ENCODE results near the gene RAB26. TPM values are rescaled to one million over a fixed set of nuclear protein-coding genes. Genes with fewer than 3 reads are reported as not detected.
"Not testable (repeated sequence)": the region's sequence is repeated elsewhere in the genome, so short reads cannot be mapped to it uniquely, and the experiment has no call there.

Gene RAB26
- total RNA-seq, 1 donor from 2014 or later, result 292 TPM

DNA sequence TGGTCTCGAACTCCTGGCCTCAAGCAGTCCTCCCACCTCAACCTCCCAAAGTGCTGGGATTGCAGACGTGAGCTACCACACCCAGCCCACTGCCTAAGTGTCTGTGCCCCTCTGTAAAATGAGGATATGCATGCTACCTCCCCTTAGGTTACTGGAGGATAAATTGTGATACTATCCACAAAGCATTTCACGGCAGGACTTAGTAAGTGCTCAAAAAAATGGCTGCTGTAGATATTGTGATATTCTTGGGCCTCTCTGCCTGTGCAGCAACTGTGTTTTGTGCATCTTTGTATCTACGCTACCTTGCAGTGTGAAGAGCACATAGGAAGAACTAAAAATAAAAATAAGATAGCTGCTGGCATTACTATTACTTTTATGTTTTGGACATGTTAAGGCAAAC, 49.9 kb downstream of the RAB26 start:
- DNase-seq, result no peak
- Mint-ChIP-seq H3K36me3 (ENCODE audit: unreplicated experiment) (peaks cover 5% of the 10 kb centered on the region), H3K9me3 (ENCODE audit: unreplicated experiment) (peaks cover 2% of the 10 kb centered on the region), H3K27me3 (ENCODE audit: unreplicated experiment) (peaks cover 25% of the 10 kb centered on the region), H3K4me1 (ENCODE audit: low read depth, unreplicated experiment) (no peaks in the 10 kb centered on the region), H3K27ac (ENCODE audit: unreplicated experiment) (no peak overlapping the region), H3K4me3 (ENCODE audit: unreplicated experiment) (no peak overlapping the region)
- TF ChIP-seq, protein P1, sequence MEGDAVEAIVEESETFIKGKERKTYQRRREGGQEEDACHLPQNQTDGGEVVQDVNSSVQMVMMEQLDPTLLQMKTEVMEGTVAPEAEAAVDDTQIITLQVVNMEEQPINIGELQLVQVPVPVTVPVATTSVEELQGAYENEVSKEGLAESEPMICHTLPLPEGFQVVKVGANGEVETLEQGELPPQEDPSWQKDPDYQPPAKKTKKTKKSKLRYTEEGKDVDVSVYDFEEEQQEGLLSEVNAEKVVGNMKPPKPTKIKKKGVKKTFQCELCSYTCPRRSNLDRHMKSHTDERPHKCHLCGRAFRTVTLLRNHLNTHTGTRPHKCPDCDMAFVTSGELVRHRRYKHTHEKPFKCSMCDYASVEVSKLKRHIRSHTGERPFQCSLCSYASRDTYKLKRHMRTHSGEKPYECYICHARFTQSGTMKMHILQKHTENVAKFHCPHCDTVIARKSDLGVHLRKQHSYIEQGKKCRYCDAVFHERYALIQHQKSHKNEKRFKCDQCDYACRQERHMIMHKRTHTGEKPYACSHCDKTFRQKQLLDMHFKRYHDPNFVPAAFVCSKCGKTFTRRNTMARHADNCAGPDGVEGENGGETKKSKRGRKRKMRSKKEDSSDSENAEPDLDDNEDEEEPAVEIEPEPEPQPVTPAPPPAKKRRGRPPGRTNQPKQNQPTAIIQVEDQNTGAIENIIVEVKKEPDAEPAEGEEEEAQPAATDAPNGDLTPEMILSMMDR (IDR thresholded peaks at IDR 0.05; ENCODE audit: partially characterized antibody, unreplicated experiment), result no peak

DNA sequence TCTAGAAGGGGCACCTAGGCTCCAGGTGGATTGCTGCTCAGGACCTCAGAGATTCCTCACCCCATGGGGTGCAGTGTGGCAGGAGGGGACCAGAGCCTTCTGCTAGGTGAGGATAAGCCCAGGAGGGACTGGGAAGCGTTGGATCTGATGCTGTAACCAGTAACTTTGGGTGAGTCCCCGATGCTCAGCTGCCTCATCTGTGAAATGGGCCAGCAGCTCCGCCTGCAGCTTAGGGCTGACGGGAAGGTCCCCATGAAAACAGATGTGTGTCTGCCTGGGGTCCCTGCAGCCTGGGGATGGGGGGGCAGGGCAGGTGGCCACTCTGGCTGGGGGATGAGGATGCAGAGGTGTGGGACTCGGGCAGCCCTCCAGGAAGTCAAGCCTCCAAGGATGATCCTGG, 50.7 kb downstream of the RAB26 start:
- H3K9me3 Mint-ChIP-seq (ENCODE audit: unreplicated experiment), result peaks cover 5% of the 10 kb centered on the region
- no peak for DNase-seq
- peaks cover 25% of the 10 kb centered on the region for H3K27me3 Mint-ChIP-seq (ENCODE audit: unreplicated experiment)
- no peak overlapping the region for H3K4me3 Mint-ChIP-seq (ENCODE audit: unreplicated experiment)
- H3K4me1 Mint-ChIP-seq (ENCODE audit: low read depth, unreplicated experiment), result no peaks in the 10 kb centered on the region
- TF ChIP-seq, protein P1 (IDR thresholded peaks at IDR 0.05; ENCODE audit: partially characterized antibody, unreplicated experiment), result no peak
- H3K27ac Mint-ChIP-seq (ENCODE audit: unreplicated experiment), result no peak overlapping the region
- H3K36me3 Mint-ChIP-seq (ENCODE audit: unreplicated experiment), result peaks cover 5% of the 10 kb centered on the region

DNA sequence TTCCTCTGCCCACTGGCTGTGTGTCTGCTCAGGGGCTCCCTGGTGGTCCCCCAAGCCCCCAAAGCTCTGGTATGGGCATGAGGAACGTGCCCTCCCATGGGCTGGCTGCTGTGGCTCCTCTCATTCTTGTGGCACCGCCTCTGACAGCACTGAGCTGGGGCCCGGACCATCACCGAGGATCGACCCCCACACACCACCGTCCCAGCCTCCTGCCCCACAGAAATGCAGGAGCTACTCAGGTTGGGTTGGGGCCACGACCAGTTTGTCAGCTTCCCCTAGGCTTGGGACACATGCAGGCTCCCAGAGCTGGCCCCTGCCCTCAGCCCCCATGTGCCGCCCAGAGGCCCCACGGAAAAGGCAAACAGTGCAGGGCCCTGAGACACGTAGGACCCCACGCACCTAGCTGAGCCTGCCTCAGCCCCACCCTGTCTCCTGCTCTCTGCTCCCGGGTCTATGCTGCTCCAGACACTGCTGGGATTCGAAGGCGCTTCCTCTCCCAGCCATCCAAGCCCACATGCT, 51.3 kb downstream of the RAB26 start:
- H3K27me3 Mint-ChIP-seq (ENCODE audit: unreplicated experiment), result peaks cover 21% of the 10 kb centered on the region
- no peak overlapping the region for H3K27ac Mint-ChIP-seq (ENCODE audit: unreplicated experiment)
- no peak overlapping the region for H3K4me3 Mint-ChIP-seq (ENCODE audit: unreplicated experiment)

DNA sequence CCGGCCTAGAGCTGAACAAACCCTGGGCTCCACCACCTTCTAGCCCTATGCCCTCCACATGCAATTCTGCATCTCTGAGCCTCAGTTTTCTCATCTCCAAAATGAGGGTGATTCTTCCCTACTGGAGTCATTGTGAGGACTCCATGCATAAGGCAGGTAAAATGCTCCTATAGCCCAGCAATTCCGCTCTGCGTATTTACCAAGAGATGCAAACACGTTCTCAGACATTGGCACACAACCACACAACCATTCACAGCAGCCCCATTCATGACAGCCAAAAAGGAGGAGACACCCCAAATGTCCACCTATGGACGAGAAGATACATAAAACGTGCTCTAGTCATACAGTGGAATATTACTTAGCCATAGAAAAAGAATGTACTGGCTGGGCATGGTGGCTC, 51.9 kb downstream of the RAB26 start:
- no peak overlapping the region for H3K4me3 Mint-ChIP-seq (ENCODE audit: unreplicated experiment)
- H3K9me3 Mint-ChIP-seq (ENCODE audit: unreplicated experiment), result peaks cover 8% of the 10 kb centered on the region
- peaks cover 5% of the 10 kb centered on the region for H3K36me3 Mint-ChIP-seq (ENCODE audit: unreplicated experiment)
- TF ChIP-seq, protein P1 (IDR thresholded peaks at IDR 0.05; ENCODE audit: partially characterized antibody, unreplicated experiment), result no peak
- no peak for DNase-seq
- H3K4me1 Mint-ChIP-seq (ENCODE audit: low read depth, unreplicated experiment), result peaks cover 2% of the 10 kb centered on the region
- peaks cover 20% of the 10 kb centered on the region for H3K27me3 Mint-ChIP-seq (ENCODE audit: unreplicated experiment)
- no peak overlapping the region for H3K27ac Mint-ChIP-seq (ENCODE audit: unreplicated experiment)

More for the DNA sequence above, 51.3 kb downstream of the RAB26 start:
- H3K9me3 Mint-ChIP-seq (ENCODE audit: unreplicated experiment), result peaks cover 8% of the 10 kb centered on the region
- no peak for DNase-seq
- peaks cover 5% of the 10 kb centered on the region for H3K36me3 Mint-ChIP-seq (ENCODE audit: unreplicated experiment)
- TF ChIP-seq, protein P1 (IDR thresholded peaks at IDR 0.05; ENCODE audit: partially characterized antibody, unreplicated experiment), result no peak
- peaks cover 2% of the 10 kb centered on the region for H3K4me1 Mint-ChIP-seq (ENCODE audit: low read depth, unreplicated experiment)

DNA sequence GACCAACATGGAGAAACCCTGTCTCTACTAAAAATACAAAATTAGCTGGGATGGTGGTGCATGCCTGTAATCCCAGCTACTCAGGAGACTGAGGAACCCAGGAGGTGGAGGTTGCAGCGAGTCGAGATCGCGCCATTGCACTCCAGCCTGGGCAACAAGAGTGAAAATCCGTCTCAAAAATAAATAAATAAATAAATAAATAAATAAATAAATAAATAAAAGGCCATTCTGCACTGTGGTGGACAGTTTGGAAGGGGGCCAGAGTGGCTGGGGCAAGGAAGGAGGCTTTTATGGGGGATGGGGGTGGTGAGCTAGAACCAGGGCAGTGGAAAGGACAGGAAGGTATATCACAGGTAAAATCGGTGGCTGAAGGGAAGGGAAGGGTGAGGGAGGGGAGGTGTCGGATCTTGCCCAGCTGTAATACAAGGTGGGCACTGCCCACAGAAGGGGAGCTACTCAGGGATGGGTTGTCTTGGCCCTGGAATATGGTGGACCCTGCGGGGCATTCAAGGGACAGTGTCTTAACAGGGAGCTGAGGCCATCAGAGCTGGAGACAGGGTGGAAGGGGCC, 54.8 kb downstream of the RAB26 start:
- Mint-ChIP-seq H3K9me3 (ENCODE audit: unreplicated experiment) (peaks cover 15% of the 10 kb centered on the region), H3K4me3 (ENCODE audit: unreplicated experiment) (peak overlapping the region; percentile 49), H3K27me3 (ENCODE audit: unreplicated experiment) (peaks cover 22% of the 10 kb centered on the region)
- H3K27ac Mint-ChIP-seq (ENCODE audit: unreplicated experiment); H3K4me1 Mint-ChIP-seq (ENCODE audit: low read depth, unreplicated experiment); DNase-seq; H3K36me3 Mint-ChIP-seq (ENCODE audit: unreplicated experiment): not testable (repeated sequence)

Small RNA genes lying within 50 kb of the gene (microRNA-seq; reads per million reads assigned to microRNA genes)
- gene MIR3180-5 (ENCODE audit: unreplicated experiment), result not detected
- gene MIR4516 (ENCODE audit: unreplicated experiment), result not detected
- gene MIR6511B1 (ENCODE audit: unreplicated experiment), result not detected

Other genes starting within 250 kb of the RAB26 start
- gene HS3ST6, start 230.2 kb upstream of the RAB26 start, total RNA-seq (ENCODE audit: unreplicated experiment), result 7.8 TPM
- gene MSRB1, start 205.4 kb upstream of the RAB26 start, total RNA-seq (ENCODE audit: unreplicated experiment), result 50.9 TPM
- not detected for gene RPL3L, start 193.9 kb upstream of the RAB26 start, total RNA-seq (ENCODE audit: unreplicated experiment)
- gene NDUFB10, start 189.1 kb upstream of the RAB26 start, total RNA-seq (ENCODE audit: unreplicated experiment), result 302 TPM
- 1,772 TPM for gene RPS2, start 183.8 kb upstream of the RAB26 start, total RNA-seq (ENCODE audit: unreplicated experiment)
- not detected for gene RNF151, start 181.8 kb upstream of the RAB26 start, total RNA-seq (ENCODE audit: unreplicated experiment)
- gene TBL3, start 176.6 kb upstream of the RAB26 start, total RNA-seq (ENCODE audit: unreplicated experiment), result 26.8 TPM
- 1.3 TPM for gene NOXO1, start 167.2 kb upstream of the RAB26 start, total RNA-seq (ENCODE audit: unreplicated experiment)
- gene GFER, start 164.4 kb upstream of the RAB26 start, total RNA-seq (ENCODE audit: unreplicated experiment), result 26.0 TPM
- 45.7 TPM for gene SYNGR3, start 158.7 kb upstream of the RAB26 start, total RNA-seq (ENCODE audit: unreplicated experiment)
- 90.4 TPM for gene ZNF598, start 138.8 kb upstream of the RAB26 start, total RNA-seq (ENCODE audit: unreplicated experiment)
- 0.91 TPM for gene NPW, start 128.8 kb upstream of the RAB26 start, total RNA-seq (ENCODE audit: unreplicated experiment)
- gene NHERF2, start 121.7 kb upstream of the RAB26 start, total RNA-seq (ENCODE audit: unreplicated experiment), result 22.3 TPM
- gene NTHL1, start 100.8 kb upstream of the RAB26 start, total RNA-seq (ENCODE audit: unreplicated experiment), result 194 TPM
- 215 TPM for gene TSC2, start 100.6 kb upstream of the RAB26 start, total RNA-seq (ENCODE audit: unreplicated experiment)
- 628 TPM for gene PKD1, start 12.7 kb upstream of the RAB26 start, total RNA-seq (ENCODE audit: unreplicated experiment)
- 74.8 TPM for gene TRAF7, start 7.2 kb downstream of the RAB26 start, total RNA-seq (ENCODE audit: unreplicated experiment)
- gene CASKIN1, start 48.0 kb downstream of the RAB26 start, total RNA-seq (ENCODE audit: unreplicated experiment), result 31.6 TPM
- gene MLST8, start 56.8 kb downstream of the RAB26 start, total RNA-seq (ENCODE audit: unreplicated experiment), result 57.9 TPM
- gene BRICD5, start 62.2 kb downstream of the RAB26 start, total RNA-seq (ENCODE audit: unreplicated experiment), result 30.2 TPM
- gene PGP, start 66.2 kb downstream of the RAB26 start, total RNA-seq (ENCODE audit: unreplicated experiment), result 33.9 TPM
- 53.4 TPM for gene E4F1, start 75.0 kb downstream of the RAB26 start, total RNA-seq (ENCODE audit: unreplicated experiment)
- 3.4 TPM for gene DNASE1L2, start 87.8 kb downstream of the RAB26 start, total RNA-seq (ENCODE audit: unreplicated experiment)
- gene ECI1, start 103.0 kb downstream of the RAB26 start, total RNA-seq (ENCODE audit: unreplicated experiment), result 50.9 TPM
- gene RNPS1, start 119.5 kb downstream of the RAB26 start, total RNA-seq (ENCODE audit: unreplicated experiment), result 220 TPM
- 110 TPM for gene ABCA3, start 192.1 kb downstream of the RAB26 start, total RNA-seq (ENCODE audit: unreplicated experiment)

All from glutamatergic neuron (in vitro differentiated cells).